Retinal pigment epithelial cell (primary cell): Measurements from ENCODE around the gene ASCC1.
A peak's percentile ranks its signal among the peaks of the same experiment; 100 is the strongest.

ENCODE experiments used
- DNase-seq: peaks from one replicate; pipeline ENCODE4 v3.0.0-alpha.2; 2010; ENCODE audit warnings: low read depth
- H3K4me3 ChIP-seq: 2 replicates; pipeline ENCODE4 v1.5.1; 2011; ENCODE audit warnings: mild to moderate bottlenecking, low read length, control low read depth, moderate library complexity
- CTCF ChIP-seq: conservative IDR thresholded peaks from 2 replicates; pipeline ENCODE4 v1.5.1; 2011; ENCODE audit warnings: low read depth, low read length, control low read depth, inconsistent platforms

The ASCC1 gene

GRCh38 chr10:72134785-72135767 lies 81.0 kb downstream of the ASCC1 start:
- TF ChIP-seq CTCF: no peak
- H3K4me3 ChIP-seq: no peak overlapping the region
- DNase-seq: no peak

- no peak for TF ChIP-seq CTCF
- H3K4me3 ChIP-seq: no peak overlapping the region
- no peak for DNase-seq
Observed at GRCh38 chr10:72133517-72133916, 82.6 kb downstream of the ASCC1 start.

- no peak for TF ChIP-seq CTCF
- H3K4me3 ChIP-seq: no peak overlapping the region
- DNase-seq: no peak
Observed at GRCh38 chr10:72132854-72133253, 83.2 kb downstream of the ASCC1 start.

- DNase-seq: no peak
- no peak overlapping the region for H3K4me3 ChIP-seq
- no peak for TF ChIP-seq CTCF
Observed at GRCh38 chr10:72127571-72127970, 88.5 kb downstream of the ASCC1 start.

- TF ChIP-seq CTCF: no peak
- no peak for DNase-seq
- H3K4me3 ChIP-seq: no peak overlapping the region
Observed at GRCh38 chr10:72126872-72127232, 89.2 kb downstream of the ASCC1 start.

GRCh38 chr10:72126184-72126871 lies 89.7 kb downstream of the ASCC1 start:
- DNase-seq: no peak
- no peak overlapping the region for H3K4me3 ChIP-seq
- peak; percentile 68 for TF ChIP-seq CTCF
